ENCODE data around the gene GPX2. TPM values are rescaled to one million over a fixed set of nuclear protein-coding genes. Genes with fewer than 3 reads are reported as not detected.

Gene GPX2
- total and polyA plus RNA-seq, 2 experiments from 2014 or later: 0.78 to 2.2 TPM

GRCh38 chr14:64945431-64946178, 3.1 kb upstream of the GPX2 start:
- Mint-ChIP-seq H3K27me3 (ENCODE audit: insufficient read depth, low read depth, poor library complexity) (peaks cover 2% of the 10 kb centered on the region), H3K4me3 (no peak overlapping the region), H3K36me3 (ENCODE audit: low read depth) (peaks cover 17% of the 10 kb centered on the region), H3K4me1 (peaks cover 25% of the 10 kb centered on the region), H3K27ac (no peak overlapping the region), H3K9me3 (no peaks in the 10 kb centered on the region)
- H3K79me2 ChIP-seq (replicated peaks; ENCODE audit: insufficient read depth): no peaks in the 10 kb centered on the region
- H3F3A ChIP-seq (replicated peaks; ENCODE audit: low read depth): no peaks in the 10 kb centered on the region
- H3K4me2 ChIP-seq: no peak overlapping the region
- no peaks in the 10 kb centered on the region for H3K9me2 ChIP-seq (ENCODE audit: insufficient read depth)
- DNase-seq (ENCODE audit: low spot score) (no peak), ATAC-seq (no peak)
- TF ChIP-seq NANOG (IDR thresholded peaks at IDR 0.05; ENCODE audit: borderline replicate concordance) (no peak), JUNB (IDR thresholded peaks at IDR 0.05; ENCODE audit: unreplicated experiment) (no peak), ETS1 (IDR thresholded peaks at IDR 0.05) (no peak), EZH2phosphoT487 (IDR thresholded peaks at IDR 0.05; ENCODE audit: unreplicated experiment) (no peak), ZNF462 (CRISPR knock-in tag; IDR thresholded peaks at IDR 0.05) (no peak), REST (IDR thresholded peaks at IDR 0.05; ENCODE audit: unreplicated experiment) (no peak), STAT1 (IDR thresholded peaks at IDR 0.05; ENCODE audit: unreplicated experiment) (no peak), CREB1 (CRISPR knock-in tag; IDR thresholded peaks at IDR 0.05; ENCODE audit: low read depth) (no peak), EZH2 (IDR thresholded peaks at IDR 0.05; ENCODE audit: low read depth, unreplicated experiment) (no peak), POLR2AphosphoS5 (IDR thresholded peaks at IDR 0.05; ENCODE audit: low read depth) (no peak; the same call in 1 of the 2 replicates), ZNF114 (CRISPR knock-in tag; IDR thresholded peaks at IDR 0.05) (no peak), ZNF331 (CRISPR knock-in tag; IDR thresholded peaks at IDR 0.05; ENCODE audit: low read depth) (no peak), CTCF (conservative IDR thresholded peaks at IDR 0.05; ENCODE audit: low read depth in 2 of 2) (no peak)
- H3K27me3 ChIP-seq (ENCODE audit: insufficient read depth): no peaks in the 10 kb centered on the region
- H3K36me3 ChIP-seq (ENCODE audit: insufficient read depth): peaks cover 5% of the 10 kb centered on the region; the same call in 1 of the 2 replicates
- no peak overlapping the region for H3K27ac ChIP-seq (ENCODE audit: low read depth)
- H3K4me1 ChIP-seq (ENCODE audit: insufficient read depth): peaks cover 21% of the 10 kb centered on the region
- H4K20me1 ChIP-seq (replicated peaks; ENCODE audit: insufficient read depth): no peaks in the 10 kb centered on the region
- no peak overlapping the region for H3K4me3 ChIP-seq
- no peak overlapping the region for H2AFZ ChIP-seq

Measured in GM23338 (cell line).